ENCODE measurements around the gene KAZALD1. TPM values are rescaled to one million over a fixed set of nuclear protein-coding genes. Genes with fewer than 3 reads are reported as not detected.

KAZALD1 gene
- total RNA-seq, 1 experiment from 2014 or later, result 42.3 TPM

GRCh38 chr10:101067356-101068083, 5.7 kb downstream of the KAZALD1 start:
- POLR2A ChIA-PET, result interaction anchor here (1.1 kb wide), 1 partner anchor 75 kb away, joined by 4 read pairs; no protein-coding TSS in a partner anchor
- DNase-seq, result peak; percentile 90

GRCh38 chr10:101069441-101069840, 7.7 kb downstream of the KAZALD1 start:
- no peaks in the 10 kb centered on the region for H3K9me3 Mint-ChIP-seq (ENCODE audit: unreplicated experiment)
- H3K4me1 Mint-ChIP-seq (ENCODE audit: low read depth, unreplicated experiment), result peaks cover 11% of the 10 kb centered on the region
- Histone ChIP-seq H3K4me3 (ENCODE audit: low read depth, low read length) (no peak overlapping the region), H3K36me3 (ENCODE audit: control insufficient read depth, insufficient read depth, low read length) (no peaks in the 10 kb centered on the region; the same call in 1 of the 2 replicates), H3K4me1 (peaks cover 14% of the 10 kb centered on the region), H3K27me3 (replicated peaks; ENCODE audit: control insufficient read depth, insufficient read depth, low read length) (no peaks in the 10 kb centered on the region), H3K9me3 (no peaks in the 10 kb centered on the region)
- peaks cover 5% of the 10 kb centered on the region for H3K27me3 Mint-ChIP-seq (ENCODE audit: insufficient read depth, unreplicated experiment)
- no peak overlapping the region for H3K27ac Mint-ChIP-seq (ENCODE audit: unreplicated experiment)
- ChIA-PET CTCF (interaction anchor here (0.6 to 5.0 kb wide), 5 partner anchors 12 to 507 kb away, joined by 3 to 47 read pairs (median 6); no protein-coding TSS in a partner anchor), POLR2A (interaction anchor here (0.6 kb wide), 2 partner anchors 8 to 22 kb away, joined by 5 read pairs; no protein-coding TSS in a partner anchor)
- H3K36me3 Mint-ChIP-seq (ENCODE audit: insufficient read depth, unreplicated experiment), result peaks cover 20% of the 10 kb centered on the region
- intact Hi-C loops (cut with micrococcal nuclease; ENCODE audit: unreplicated experiment), result loop anchor here (5.0 kb wide), 1 partner anchor 37 kb away; the partner anchor contains the start of genes PDZD7 and SFXN3
- no peak for TF ChIP-seq CTCF (IDR thresholded peaks at IDR 0.05; ENCODE audit: insufficient read depth in 1 of 2, low read depth in 1 of 2, low read length in 1 of 2, severe bottlenecking in 1 of 2, unreplicated experiment in 1 of 2)
- no peak overlapping the region for H3K4me3 Mint-ChIP-seq (ENCODE audit: unreplicated experiment)
- DNase-seq, result no peak
- BruUV-seq (replicated peaks), result no TSS peak

More at GRCh38 chr10:101067356-101068083, 5.7 kb downstream of the KAZALD1 start:
- Histone ChIP-seq H3K36me3 (ENCODE audit: control insufficient read depth, insufficient read depth, low read length) (no peaks in the 10 kb centered on the region; the same call in 1 of the 2 replicates), H3K9me3 (no peaks in the 10 kb centered on the region), H3K27me3 (replicated peaks; ENCODE audit: control insufficient read depth, insufficient read depth, low read length) (no peaks in the 10 kb centered on the region), H3K4me1 (peaks cover 30% of the 10 kb centered on the region), H3K4me3 (ENCODE audit: low read depth, low read length) (peak overlapping the region; percentile 70)
- TF ChIP-seq CTCF (IDR thresholded peaks at IDR 0.05; ENCODE audit: insufficient read depth in 1 of 2, low read depth in 1 of 2, low read length in 1 of 2, severe bottlenecking in 1 of 2, unreplicated experiment in 1 of 2), result peak; percentile 86 to 92
- peaks cover 22% of the 10 kb centered on the region for H3K4me1 Mint-ChIP-seq (ENCODE audit: low read depth, unreplicated experiment)
- peaks cover 29% of the 10 kb centered on the region for H3K36me3 Mint-ChIP-seq (ENCODE audit: insufficient read depth, unreplicated experiment)
- peak overlapping the region; percentile 96 for H3K4me3 Mint-ChIP-seq (ENCODE audit: unreplicated experiment)
- H3K9me3 Mint-ChIP-seq (ENCODE audit: unreplicated experiment), result no peaks in the 10 kb centered on the region
- no TSS peak for BruUV-seq (replicated peaks)
- CTCF ChIA-PET, result interaction anchor here (1.3 to 5.0 kb wide), 11 partner anchors 8 to 80 kb away, joined by 3 to 47 read pairs (median 9); partner anchors contain the start of genes PDZD7 and SFXN3
- intact Hi-C loops (cut with micrococcal nuclease; ENCODE audit: unreplicated experiment), result loop anchor here (1.0 to 5.0 kb wide), 3 partner anchors 7 to 69 kb away; partner anchors contain the start of genes LZTS2, PDZD7 and SFXN3
- H3K27ac Mint-ChIP-seq (ENCODE audit: unreplicated experiment), result peak overlapping the region; percentile 98
- H3K27me3 Mint-ChIP-seq (ENCODE audit: insufficient read depth, unreplicated experiment), result no peaks in the 10 kb centered on the region

- intact Hi-C loops (cut with micrococcal nuclease; ENCODE audit: unreplicated experiment), result no loop called here
- Histone ChIP-seq H3K4me3 (ENCODE audit: low read depth, low read length) (no peak overlapping the region), H3K27me3 (replicated peaks; ENCODE audit: control insufficient read depth, insufficient read depth, low read length) (no peaks in the 10 kb centered on the region), H3K4me1 (peaks cover 7% of the 10 kb centered on the region), H3K36me3 (ENCODE audit: control insufficient read depth, insufficient read depth, low read length) (no peaks in the 10 kb centered on the region), H3K9me3 (no peaks in the 10 kb centered on the region)
- no peak for TF ChIP-seq CTCF (IDR thresholded peaks at IDR 0.05; ENCODE audit: insufficient read depth in 1 of 2, low read depth in 1 of 2, low read length in 1 of 2, severe bottlenecking in 1 of 2, unreplicated experiment in 1 of 2)
- DNase-seq, result no peak
- ChIA-PET CTCF (interaction anchor here (1.1 to 1.2 kb wide), 2 partner anchors 12 to 72 kb away, joined by 3 to 6 read pairs; no protein-coding TSS in a partner anchor), POLR2A (interaction anchor here (0.6 kb wide), 1 partner anchor 9 kb away, joined by 5 read pairs; no protein-coding TSS in a partner anchor)
- BruUV-seq (replicated peaks), result no TSS peak
- Mint-ChIP-seq H3K27ac (ENCODE audit: unreplicated experiment) (no peak overlapping the region), H3K4me1 (ENCODE audit: low read depth, unreplicated experiment) (peaks cover 4% of the 10 kb centered on the region), H3K9me3 (ENCODE audit: unreplicated experiment) (no peaks in the 10 kb centered on the region), H3K36me3 (ENCODE audit: insufficient read depth, unreplicated experiment) (peaks cover 20% of the 10 kb centered on the region), H3K27me3 (ENCODE audit: insufficient read depth, unreplicated experiment) (peaks cover 5% of the 10 kb centered on the region), H3K4me3 (ENCODE audit: unreplicated experiment) (no peak overlapping the region)
Observed at GRCh38 chr10:101070098-101070497, 8.3 kb downstream of the KAZALD1 start.
